ENCODE data around the gene MET. TPM values are rescaled to one million over a fixed set of nuclear protein-coding genes. Genes with fewer than 3 reads are reported as not detected.

The MET gene
- total and polyA plus RNA-seq, 2 of the 8 experiments (the other 6 are each of a cell fraction or from before 2014, with no cell fraction given), result 3.5 to 12.9 TPM

DNA sequence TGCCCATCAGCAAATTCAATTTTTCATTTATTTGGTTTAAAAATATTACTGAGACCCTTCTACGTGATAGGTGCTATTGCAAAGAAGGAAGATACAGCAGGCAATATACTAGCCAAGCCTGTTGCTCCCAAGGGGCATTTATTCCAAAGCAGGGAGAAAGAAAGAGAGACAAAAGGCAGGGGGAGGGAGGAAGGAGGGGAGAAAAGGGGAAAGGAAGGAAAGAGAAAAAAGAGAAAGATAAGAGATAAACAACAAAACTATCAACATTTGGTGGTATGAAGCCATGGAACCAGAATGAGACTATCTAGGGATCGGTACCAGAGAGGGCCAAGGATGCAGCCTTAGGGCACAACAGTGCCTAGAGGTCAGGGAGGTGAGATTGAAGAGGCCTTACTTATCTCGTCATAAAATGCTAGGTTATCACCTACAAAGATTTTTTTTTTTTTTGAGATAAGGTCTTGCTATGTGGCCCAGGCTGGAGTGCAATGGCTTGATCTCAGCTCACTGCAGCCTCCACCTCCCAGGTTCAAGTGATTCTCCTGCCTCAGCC is 135.1 kb downstream of the MET start:
- H3K4me2 ChIP-seq (ENCODE audit: insufficient read depth in 1 of 2, low read depth in 2 of 2, low read length in 2 of 2), result no peak overlapping the region
- peaks cover 0 to 5% (median 0%) of the 10 kb centered on the region in 4 experiments; a peak in 1 of 7 replicates for H3K4me1 ChIP-seq (replicated peaks in 1 of 4; ENCODE audit: control insufficient read depth in 3 of 4, insufficient read depth in 4 of 4, low read length in 3 of 4)
- FAIRE-seq (no peak), DNase-seq (ENCODE audit: low read depth in 1 of 2, low spot score in 2 of 2) (no peak)
- H2BK12ac ChIP-seq (ENCODE audit: low read depth, low read length), result no peak overlapping the region
- H3K18ac ChIP-seq (ENCODE audit: extremely low read depth, low read length), result no peak overlapping the region
- H3K79me1 ChIP-seq (ENCODE audit: low read depth, low read length), result no peaks in the 10 kb centered on the region
- TF ChIP-seq GTF2F1 (IDR thresholded peaks at IDR 0.05; ENCODE audit: borderline replicate concordance, low read depth, low read length) (no peak), ASH2L (IDR thresholded peaks at IDR 0.05; ENCODE audit: low read length) (no peak), JUN (IDR thresholded peaks at IDR 0.05; ENCODE audit: low read depth, low read length) (no peak), SP4 (IDR thresholded peaks at IDR 0.05; ENCODE audit: low read length) (no peak), CHD2 (IDR thresholded peaks at IDR 0.05; ENCODE audit: low read length) (no peak), TCF12 (IDR thresholded peaks at IDR 0.05; ENCODE audit: low read depth, low read length) (no peak), SIN3A (conservative IDR thresholded peaks at IDR 0.05 in 1 of 2, IDR thresholded peaks at IDR 0.05 in 1 of 2; ENCODE audit: low read depth in 1 of 2, low read length in 2 of 2) (no peak), KDM1A (IDR thresholded peaks at IDR 0.05; ENCODE audit: borderline replicate concordance, low read length) (no peak), SRF (IDR thresholded peaks at IDR 0.05; ENCODE audit: low read depth, low read length) (no peak)
- TF ChIP-seq, protein P1, sequence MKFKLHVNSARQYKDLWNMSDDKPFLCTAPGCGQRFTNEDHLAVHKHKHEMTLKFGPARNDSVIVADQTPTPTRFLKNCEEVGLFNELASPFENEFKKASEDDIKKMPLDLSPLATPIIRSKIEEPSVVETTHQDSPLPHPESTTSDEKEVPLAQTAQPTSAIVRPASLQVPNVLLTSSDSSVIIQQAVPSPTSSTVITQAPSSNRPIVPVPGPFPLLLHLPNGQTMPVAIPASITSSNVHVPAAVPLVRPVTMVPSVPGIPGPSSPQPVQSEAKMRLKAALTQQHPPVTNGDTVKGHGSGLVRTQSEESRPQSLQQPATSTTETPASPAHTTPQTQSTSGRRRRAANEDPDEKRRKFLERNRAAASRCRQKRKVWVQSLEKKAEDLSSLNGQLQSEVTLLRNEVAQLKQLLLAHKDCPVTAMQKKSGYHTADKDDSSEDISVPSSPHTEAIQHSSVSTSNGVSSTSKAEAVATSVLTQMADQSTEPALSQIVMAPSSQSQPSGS (IDR thresholded peaks at IDR 0.05; ENCODE audit: low read length), result no peak
- POLR2A ChIA-PET (ENCODE audit: partially characterized antibody), result no interaction called here
- no peak overlapping the region for H4K8ac ChIP-seq (ENCODE audit: extremely low read depth, insufficient read depth, low read length)
- no peaks in the 10 kb centered on the region for H3K9me3 ChIP-seq (ENCODE audit: insufficient read depth in 2 of 2, low read depth in 1 of 2, low read length in 1 of 2)
- H2AFZ ChIP-seq (ENCODE audit: low read length), result no peak overlapping the region
- no peak overlapping the region for H3K56ac ChIP-seq (replicated peaks; ENCODE audit: insufficient read length, low read depth, low read length)
- no peak overlapping the region for H3K14ac ChIP-seq (ENCODE audit: insufficient read length)
- H2BK15ac ChIP-seq (ENCODE audit: low read length), result no peak overlapping the region
- 92% methylated on average over 3 of the region's 3 CpGs; no CpG with 5 or more reads in 1 of the 2 experiments for WGBS, 2 experiments (ENCODE audit: extremely low coverage in 1 of 2, insufficient coverage in 1 of 2, insufficient read length in 1 of 2, insufficient replicate concordance in 2 of 2, low coverage in 1 of 2, low lambda C conversion rate in 2 of 2, missing lambda C conversion rate in 1 of 2)
- H4K20me1 ChIP-seq (replicated peaks in 1 of 2; ENCODE audit: control insufficient read depth in 1 of 2, insufficient read depth in 2 of 2, low read length in 2 of 2), result no peaks in the 10 kb centered on the region
- no peaks in the 10 kb centered on the region for H3K23me2 ChIP-seq (ENCODE audit: low read depth, low read length)
- no peak overlapping the region for H2BK5ac ChIP-seq (ENCODE audit: low read depth, low read length)
- H3K4ac ChIP-seq (replicated peaks; ENCODE audit: insufficient read length, low read depth, low read length), result no peak overlapping the region
- H4K5ac ChIP-seq (ENCODE audit: insufficient read length, low read depth, low read length), result no peak overlapping the region
- H3K4me3 ChIP-seq (ENCODE audit: extremely low read depth in 1 of 4, insufficient read depth in 2 of 4, low read depth in 3 of 4, low read length in 4 of 4), result no peak overlapping the region
- no peaks in the 10 kb centered on the region for H3K27me3 ChIP-seq (replicated peaks in 1 of 4; ENCODE audit: control insufficient read depth in 3 of 4, extremely low read depth in 1 of 4, insufficient read depth in 3 of 4, low read length in 3 of 4)
- CTCF ChIA-PET (ENCODE audit: partially characterized antibody), result interaction anchor here (0.8 to 2.2 kb wide), 11 partner anchors 10 to 558 kb away, joined by 3 to 18 read pairs (median 4); no protein-coding TSS in a partner anchor
- H2BK20ac ChIP-seq (ENCODE audit: low read length), result no peak overlapping the region
- no peak overlapping the region for H3K23ac ChIP-seq (ENCODE audit: insufficient read length)
- H4K91ac ChIP-seq (replicated peaks; ENCODE audit: insufficient read length, low read length), result no peak overlapping the region
- no peak overlapping the region for H2BK120ac ChIP-seq (replicated peaks; ENCODE audit: low read depth, low read length)
- H3K79me2 ChIP-seq (ENCODE audit: control insufficient read depth in 1 of 2, insufficient read depth in 2 of 2, low read length in 2 of 2), result no peaks in the 10 kb centered on the region
- no peak overlapping the region for H3K9ac ChIP-seq (replicated peaks in 1 of 4; ENCODE audit: extremely low read depth in 1 of 4, low read depth in 3 of 4, low read length in 3 of 4)
- no peaks in the 10 kb centered on the region for H3K36me3 ChIP-seq (ENCODE audit: control insufficient read depth in 2 of 4, insufficient read depth in 4 of 4, low read length in 3 of 4)
- no peak overlapping the region for H2AK5ac ChIP-seq (ENCODE audit: low read depth, low read length)
- no peak overlapping the region for H3K27ac ChIP-seq (ENCODE audit: low read depth, low read length)
